Eye (tissue), 1 donor: ENCODE results near the gene CTNNA3.
A peak's percentile ranks its signal among the peaks of the same experiment; 100 is the strongest.

Source experiments
- DNase-seq: peaks from one replicate; pipeline ENCODE4 v3.0.0-alpha.2; 2015

The CTNNA3 gene

GRCh38 chr10:66021423-66021822, 1674.6 kb downstream of the CTNNA3 start:
- no peak for DNase-seq

DNA sequence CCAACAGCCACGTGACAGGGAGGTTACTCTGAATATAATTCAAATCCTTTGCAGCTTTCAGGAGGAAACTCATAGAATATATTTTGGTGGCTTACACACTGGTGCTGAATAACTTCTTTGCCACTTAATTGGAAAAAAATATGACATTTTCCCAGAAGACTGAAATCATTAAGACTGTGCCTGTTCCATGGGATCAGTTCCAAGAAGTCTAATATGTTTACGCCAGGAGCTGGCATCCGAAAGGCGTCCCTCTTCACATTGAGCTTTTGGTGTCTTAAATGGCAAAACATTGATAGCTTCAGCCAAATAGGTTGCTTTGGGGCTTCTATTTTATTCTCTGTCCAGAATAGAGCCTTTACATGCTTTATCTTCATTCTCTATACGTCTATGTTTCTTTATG, 1687.8 kb downstream of the CTNNA3 start:
- DNase-seq: no peak

DNA sequence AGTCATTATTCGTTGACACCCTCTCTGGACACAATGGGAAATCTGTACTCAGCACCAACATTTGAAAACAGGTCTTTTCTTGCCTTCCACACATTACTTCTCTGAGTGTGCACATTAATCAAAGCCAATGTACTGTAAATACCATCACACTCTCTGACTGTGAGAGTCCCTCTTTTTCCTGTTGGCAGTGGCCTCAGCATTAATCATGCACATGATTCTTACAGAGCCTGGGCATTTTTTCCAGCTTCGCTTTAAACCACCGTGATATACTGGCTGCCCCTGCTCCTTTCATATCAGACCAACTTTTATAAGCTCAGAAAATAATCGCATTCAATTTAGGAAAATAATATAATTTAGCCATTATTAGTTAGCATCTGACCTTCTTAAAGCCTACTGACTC, 1689.6 kb downstream of the CTNNA3 start:
- DNase-seq: no peak

- no peak for DNase-seq
Measured at GRCh38 chr10:65993451-65993850, 1702.5 kb downstream of the CTNNA3 start.

DNA sequence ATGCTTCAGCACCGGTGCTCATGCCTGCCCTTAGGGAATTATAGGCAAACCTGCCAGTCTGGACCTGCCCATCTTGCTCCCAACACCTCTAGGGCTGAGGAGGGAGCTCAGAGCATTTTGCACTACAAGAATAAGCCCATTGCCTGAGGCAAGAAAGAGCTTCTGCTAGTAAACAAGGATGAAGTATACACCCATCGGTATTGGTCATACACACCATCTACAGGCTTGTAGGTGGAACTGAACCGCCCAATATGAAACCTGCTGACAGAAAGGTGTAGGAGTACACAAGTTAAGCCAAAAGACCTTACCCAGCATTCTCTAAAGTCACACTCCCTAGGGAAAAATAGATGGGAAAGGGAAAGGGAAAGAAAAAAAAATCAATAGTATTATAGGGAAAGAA, 1727.1 kb downstream of the CTNNA3 start:
- DNase-seq: no peak

- DNase-seq: no peak
Measured at GRCh38 chr10:65968437-65968836, 1727.6 kb downstream of the CTNNA3 start.

GRCh38 chr10:65964205-65964604, 1731.8 kb downstream of the CTNNA3 start:
- DNase-seq: no peak

DNA sequence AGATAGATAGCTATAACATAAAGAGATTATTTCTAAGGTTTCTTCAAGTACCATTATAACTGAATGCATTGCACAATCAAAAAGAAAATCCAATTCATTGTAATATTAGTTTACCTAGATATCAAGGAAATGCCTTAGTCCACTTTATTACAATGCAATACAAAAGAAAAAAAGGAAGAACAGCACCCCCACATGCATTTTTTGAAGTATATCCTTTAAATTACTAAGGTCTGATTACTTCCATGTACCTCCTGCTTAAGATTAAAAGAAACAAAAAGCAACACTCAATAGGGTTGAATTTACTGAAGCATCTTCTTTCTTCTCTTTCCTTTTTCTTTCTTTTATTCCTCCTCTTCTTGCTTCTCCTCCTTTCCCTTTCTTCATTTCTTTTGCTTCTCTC, 1743.9 kb downstream of the CTNNA3 start:
- DNase-seq: no peak

DNA sequence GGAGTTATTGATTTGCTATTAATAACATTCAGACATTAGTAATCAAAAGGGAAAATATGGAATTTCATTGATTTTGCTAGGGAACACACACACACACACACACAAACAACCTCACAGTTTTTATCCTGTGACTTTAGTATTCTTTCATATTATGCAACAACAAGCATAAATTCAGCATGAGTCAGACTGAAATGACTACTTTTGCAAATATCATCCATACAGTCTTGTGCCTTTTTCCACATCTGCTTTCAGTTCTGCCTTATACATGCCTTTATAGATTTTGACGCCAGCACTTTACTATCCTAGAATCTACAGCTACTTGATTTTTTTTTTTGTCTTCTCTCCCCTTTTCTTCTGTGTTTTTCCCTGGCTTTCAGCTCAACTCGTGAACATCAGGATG, 1745.9 kb downstream of the CTNNA3 start:
- no peak for DNase-seq

DNA sequence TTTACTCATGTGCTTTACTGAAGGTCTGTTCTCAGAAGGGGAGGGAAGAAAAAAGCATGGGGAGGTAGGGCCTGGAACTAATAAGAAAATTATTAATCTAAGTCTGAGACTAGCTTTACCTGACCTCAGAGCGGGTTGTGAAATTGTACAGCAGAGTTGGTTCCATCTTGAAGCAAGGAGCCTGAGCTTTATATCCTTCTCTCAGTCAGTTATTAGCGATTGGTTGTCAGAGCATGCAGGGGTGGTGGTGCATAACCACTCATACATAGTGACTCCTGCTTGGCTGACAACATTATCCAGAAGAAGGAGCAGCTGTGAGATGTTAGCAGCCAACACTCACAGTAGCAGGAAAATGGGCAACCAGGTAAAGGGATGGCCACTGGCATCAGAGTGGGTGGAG, 1746.5 kb downstream of the CTNNA3 start:
- DNase-seq: no peak

- DNase-seq: no peak
Measured at GRCh38 chr10:65945061-65945460, 1750.9 kb downstream of the CTNNA3 start.

DNA sequence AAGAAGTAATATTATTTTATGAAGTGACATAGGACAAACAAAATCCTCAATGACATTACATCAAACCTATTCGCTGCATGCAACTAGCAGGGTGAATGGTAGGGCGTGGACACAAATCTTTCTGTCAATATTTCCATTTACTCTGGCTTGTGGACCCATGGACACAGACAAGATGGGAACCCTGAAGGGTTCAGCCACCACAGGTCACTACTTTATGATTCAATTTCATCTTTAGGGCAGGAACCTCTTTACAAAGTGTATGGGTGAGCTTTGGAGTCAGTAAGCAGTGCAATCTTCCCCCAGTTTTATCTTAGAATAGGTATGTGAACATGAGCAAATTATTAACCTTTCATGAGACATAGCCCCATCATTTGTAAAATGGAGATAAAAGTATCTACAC, 1752.5 kb downstream of the CTNNA3 start:
- no peak for DNase-seq

DNA sequence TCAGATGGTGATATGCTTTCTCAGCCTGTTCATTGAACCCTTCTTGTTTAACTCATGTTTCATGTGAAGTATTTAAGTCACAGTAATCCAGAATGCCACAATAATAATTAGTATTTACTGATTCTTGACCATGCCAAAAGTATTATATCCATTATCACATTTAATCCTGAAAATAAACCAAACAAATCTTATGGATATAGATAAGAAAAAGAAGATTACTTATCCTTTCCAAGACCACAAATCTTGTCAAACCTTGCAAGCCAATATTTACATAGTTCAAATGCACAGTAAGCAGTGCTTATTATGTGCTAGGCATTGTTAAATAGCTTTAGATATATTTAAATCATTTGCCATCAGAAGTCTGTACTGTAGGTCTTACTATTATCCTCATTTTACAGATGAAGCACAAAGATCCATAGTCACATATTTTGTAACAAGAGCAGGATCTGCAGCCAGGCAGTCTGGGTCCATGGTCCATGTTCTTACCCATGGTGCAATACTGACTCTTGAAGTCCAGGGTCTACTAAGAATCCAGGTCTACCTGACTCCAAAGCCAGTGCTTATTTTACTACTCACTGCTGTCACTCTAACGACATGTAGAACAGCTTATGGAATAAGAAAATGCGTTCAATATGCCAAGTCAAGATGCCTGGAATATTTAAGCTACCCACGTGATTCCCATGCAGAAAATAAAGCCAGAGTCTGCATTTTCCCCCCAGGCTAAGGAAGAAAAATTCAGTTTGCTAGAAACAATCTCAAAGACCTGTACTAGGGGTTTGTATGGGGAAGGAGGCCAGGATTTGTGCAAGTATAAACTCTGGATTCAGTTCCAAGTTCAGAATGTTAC, 1755.0 kb downstream of the CTNNA3 start:
- peak; percentile 26 for DNase-seq

DNA sequence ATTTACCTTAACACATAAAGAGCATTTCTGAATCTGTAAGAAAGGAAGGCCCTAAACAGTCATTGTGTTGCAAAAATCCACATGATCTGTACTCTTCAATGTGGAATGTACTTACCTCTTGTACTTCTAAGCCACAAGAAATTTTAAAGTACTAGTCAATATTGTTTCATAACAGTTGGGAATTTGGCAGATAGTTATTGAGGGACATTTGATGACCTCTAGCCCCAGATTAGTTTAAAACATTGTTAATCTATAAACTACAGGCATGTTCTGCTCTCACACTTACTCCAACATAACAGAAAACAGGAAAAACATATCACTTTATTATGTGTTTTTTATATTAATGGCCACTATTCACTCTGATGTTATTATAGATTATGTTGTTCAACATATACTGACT, 1755.9 kb downstream of the CTNNA3 start:
- DNase-seq: no peak

DNA sequence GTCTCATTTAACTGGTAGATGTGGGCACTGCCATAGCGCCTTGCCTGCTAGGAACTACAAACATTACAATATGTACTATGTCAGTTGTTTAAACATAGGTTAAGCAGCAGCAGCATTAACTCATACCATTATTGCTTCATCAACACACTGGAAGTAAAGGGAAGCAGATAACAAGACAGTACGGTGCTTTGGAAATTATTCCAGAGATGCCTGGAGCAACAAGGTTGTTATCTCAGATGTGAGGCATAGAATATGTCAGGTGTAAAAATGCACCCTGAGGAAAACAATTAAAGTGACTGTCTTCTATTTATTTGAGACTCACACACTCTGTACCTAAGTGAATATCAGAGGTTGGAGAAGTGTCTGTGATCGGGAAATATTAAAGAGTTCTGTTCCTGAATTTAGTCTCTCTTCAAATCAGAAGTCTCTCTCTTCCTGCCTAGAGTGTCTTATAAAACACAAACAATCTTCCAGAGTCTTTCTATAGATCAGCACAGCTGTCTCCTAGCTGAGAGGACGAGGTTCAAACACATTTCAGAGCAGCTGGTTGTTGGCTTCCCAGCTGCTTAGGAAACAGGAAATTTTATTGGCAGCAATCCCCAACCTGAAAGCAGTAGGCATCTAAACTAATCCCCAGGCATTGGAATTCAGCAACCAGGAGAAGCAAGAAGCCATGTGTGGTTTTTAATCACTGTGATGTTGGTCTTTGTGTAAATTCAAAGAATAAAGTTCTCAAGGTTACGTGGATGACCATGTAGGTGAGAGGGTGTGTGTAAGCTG, 1764.5 kb downstream of the CTNNA3 start:
- no peak for DNase-seq

DNA sequence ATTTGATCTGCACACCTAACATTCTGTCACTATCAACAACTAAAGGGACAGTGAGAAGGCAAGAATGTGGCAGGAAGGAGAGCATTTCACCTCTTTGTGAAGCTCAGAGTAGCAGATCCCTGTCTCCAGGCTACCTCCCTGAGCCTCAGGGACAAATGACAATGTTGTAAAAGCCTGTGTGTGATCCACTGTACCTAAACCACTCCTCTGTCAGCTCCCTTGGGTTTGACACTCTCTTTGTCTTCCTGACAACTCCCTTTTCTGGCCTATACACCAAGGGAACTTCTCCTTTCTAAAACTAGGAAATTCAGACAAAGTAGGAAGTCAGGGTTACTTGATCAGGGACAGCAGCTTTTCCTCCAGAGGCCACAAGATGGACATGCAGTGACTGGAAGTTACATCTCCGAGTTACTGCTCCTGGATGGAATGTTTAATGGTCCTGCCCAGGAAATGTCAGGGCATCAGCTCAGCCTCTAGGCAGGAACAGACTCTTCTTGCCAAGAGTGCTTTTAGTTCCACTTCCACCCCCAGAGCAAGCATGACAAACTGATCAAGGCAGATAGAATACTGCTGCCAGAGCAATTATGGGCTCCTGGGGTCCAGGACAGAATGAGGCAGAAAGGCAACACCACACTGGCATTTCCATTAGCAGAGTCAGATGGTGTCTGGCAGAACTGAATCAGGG, 1784.7 kb downstream of the CTNNA3 start:
- DNase-seq: peak; percentile 3

DNA sequence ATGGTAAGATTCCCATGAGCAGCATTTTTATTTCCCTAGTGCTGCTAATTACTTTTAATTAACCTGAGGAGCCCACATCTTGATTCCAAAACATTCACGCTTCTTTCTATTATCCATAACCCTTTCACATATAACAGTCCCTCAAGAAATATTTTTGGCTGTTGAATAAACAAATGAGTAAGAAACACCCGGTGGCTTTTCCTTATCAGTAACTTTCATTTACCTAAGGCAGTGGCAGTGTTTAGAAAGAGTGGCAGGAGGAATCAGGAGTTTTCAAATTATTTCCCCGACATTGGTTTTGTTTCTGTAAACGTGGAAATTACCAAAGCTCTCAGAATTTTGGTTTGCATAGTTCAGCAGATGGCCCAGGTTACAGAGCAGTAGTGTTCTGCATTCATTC, 1785.8 kb downstream of the CTNNA3 start:
- no peak for DNase-seq

DNA sequence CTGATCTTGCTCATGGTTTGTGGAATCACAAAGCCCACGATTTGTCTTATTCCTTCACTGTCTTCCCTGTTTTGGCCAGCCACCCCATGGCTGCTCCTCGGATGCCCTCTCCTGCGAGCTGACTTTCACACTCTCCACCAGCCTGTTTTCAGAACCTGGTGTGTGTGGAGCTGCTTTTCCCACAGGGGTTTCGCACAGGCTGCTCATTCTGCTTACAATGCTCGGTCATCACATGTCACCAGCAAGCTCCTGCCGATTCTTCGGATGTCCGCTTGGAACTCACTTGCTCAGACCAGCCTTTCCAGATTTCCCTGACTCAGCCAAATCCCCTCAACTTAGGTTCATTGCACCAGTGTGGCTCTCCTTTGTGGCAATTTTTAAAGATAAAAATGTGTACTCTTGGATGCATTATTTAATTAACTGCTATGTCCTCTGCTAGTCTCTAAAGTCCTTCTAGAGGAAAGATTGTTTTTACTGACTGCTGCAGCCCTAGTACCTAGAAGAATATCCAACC, 1788.7 kb downstream of the CTNNA3 start:
- no peak for DNase-seq

- DNase-seq: no peak
Measured at GRCh38 chr10:65903620-65904019, 1792.4 kb downstream of the CTNNA3 start.

DNA sequence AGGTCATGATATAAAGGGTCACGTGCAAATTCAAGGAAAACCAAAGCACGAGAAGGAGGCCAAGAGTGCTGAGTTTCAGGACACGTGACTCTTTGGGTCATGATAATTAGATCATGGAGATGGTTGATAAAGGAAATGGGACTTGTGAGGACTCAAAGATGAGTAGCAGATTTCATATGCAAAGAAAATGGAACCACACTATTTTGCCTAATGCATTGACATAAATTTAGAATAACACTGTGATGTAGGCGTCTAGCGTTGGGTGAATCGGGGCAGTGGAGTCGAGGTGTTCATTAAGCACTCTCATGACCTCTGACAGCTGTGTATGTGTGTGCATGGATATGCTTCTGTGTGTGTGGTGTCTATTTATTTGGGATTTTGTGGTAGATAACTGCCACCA, 1795.7 kb downstream of the CTNNA3 start:
- DNase-seq: no peak

GRCh38 chr10:65898055-65898454, 1797.9 kb downstream of the CTNNA3 start:
- DNase-seq: no peak

DNA sequence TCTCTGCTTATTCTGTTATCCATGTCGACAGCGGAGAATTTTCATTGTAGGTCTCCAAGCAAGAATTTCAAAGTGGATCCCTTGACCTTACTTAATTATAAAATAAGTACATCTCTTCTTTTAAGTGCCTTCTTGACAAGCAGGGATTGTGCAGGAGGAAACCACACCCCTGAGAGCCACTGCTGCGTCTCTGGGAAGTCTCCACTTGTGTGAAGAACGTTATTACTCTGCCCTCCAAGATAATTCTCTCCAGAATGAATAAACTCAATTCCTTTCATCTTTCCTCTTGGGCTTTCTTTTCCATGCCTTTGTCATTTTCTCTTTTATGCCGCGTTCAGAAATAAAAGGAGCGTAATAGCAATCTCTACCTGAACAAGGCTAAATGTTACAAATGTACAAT, 1801.0 kb downstream of the CTNNA3 start:
- no peak for DNase-seq

DNA sequence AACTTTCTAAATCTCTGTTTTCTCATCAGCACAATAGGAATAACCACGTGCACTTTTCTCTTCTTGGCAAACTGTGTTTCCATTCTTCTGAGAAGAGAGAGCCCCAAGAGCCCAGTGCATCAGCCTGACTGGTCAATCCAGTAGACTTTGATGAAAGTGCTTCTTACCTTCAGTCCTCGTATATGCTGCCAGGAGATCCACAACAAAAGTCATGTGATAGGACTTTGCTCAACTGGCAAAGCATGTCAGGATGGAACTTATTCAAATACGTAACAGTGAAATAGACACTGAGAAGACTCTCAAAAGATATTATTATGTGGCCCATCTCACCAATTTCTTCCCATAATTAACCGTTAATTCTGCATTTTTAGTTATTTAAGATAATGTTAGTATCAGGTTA, 1801.6 kb downstream of the CTNNA3 start:
- DNase-seq: no peak

DNA sequence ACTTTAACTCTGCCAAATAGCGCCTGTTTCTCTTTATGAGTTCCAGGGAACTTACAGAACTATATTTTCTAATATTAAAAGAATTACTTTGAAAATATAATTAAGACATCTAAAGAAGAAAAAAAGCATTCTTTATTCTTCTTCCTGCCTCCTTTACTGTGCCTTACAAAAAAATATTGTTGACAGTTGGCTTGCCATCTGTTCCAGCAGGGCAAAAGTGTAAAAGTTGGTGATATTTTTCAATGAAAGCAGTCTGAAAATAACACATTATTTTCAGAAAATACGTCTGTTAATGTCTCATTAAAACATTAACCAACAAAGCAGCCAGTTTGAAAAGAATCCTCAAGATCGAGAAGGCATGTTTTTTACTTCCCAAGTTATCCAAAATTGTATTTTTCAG, 1802.3 kb downstream of the CTNNA3 start:
- DNase-seq: no peak
